Panc1 (cell line): ENCODE measurements around the gene INPP5A. TPM values are rescaled to one million over a fixed set of nuclear protein-coding genes. Genes with fewer than 3 reads are reported as not detected.

Source experiments
- ATAC-seq: fragments of 200-7000 bp; cut with Tn5 transposase; 2 replicates; pipeline ENCODE4 v1.9.1; 2020; ENCODE audit warnings: mild to moderate bottlenecking, moderate library complexity
- BruUV-seq: library from RNA; stranded (reverse); fragments of 400-500 nt; replicated peaks from 2 replicates; lab custom pipeline; 2021; lab: Mats Ljungman, UMichigan
- CTCF ChIA-PET: fragments of 300-600 bp; sonication (Branson Sonifier 250); formaldehyde crosslinking; loops from one replicate; lab custom pipeline; 2022; ENCODE audit warnings: antibody characterized with exemption; lab: Charles Lee
- POLR2A ChIA-PET: fragments of 300-600 bp; sonication (Branson Sonifier 250); formaldehyde crosslinking; loops from one replicate; lab custom pipeline; 2022; ENCODE audit warnings: antibody characterized with exemption; lab: Charles Lee
- DNase-seq: peaks from one replicate; pipeline ENCODE4 v3.0.0-alpha.2; 2010; ENCODE audit warnings: low read depth, low spot score
- H3K27ac ChIP-seq: 2 replicates; pipeline ENCODE4 v1.5.1; 2011; ENCODE audit warnings: mild to moderate bottlenecking, low read length, inconsistent platforms
- H3K27me3 ChIP-seq: fragments of 200-500 bp; sonication (Bioruptor generic); 2 replicates; pipeline ENCODE4 v1.6.0; 2014; ENCODE audit warnings: low read length, inconsistent platforms; ENCODE audit not compliant: control insufficient read depth, insufficient read depth
- H3K36me3 ChIP-seq: fragments of 200-500 bp; sonication (Bioruptor generic); 2 replicates; pipeline ENCODE4 v1.5.1; 2014; ENCODE audit warnings: inconsistent platforms, mild to moderate bottlenecking, low read length, moderate library complexity; ENCODE audit not compliant: control insufficient read depth, insufficient read depth
- H3K4me1 ChIP-seq: 2 replicates; pipeline ENCODE4 v1.5.1; 2011; ENCODE audit warnings: inconsistent platforms, mild to moderate bottlenecking, low read length, moderate library complexity; ENCODE audit not compliant: control insufficient read depth, insufficient read depth
- H3K4me3 ChIP-seq, 2 experiments: 2 replicates each; pipeline ENCODE4 v1.5.1; 2011 to 2012; ENCODE audit warnings: low read depth in 2 of 2, low read length in 2 of 2, mild to moderate bottlenecking in 2 of 2, inconsistent platforms in 1 of 2, moderate library complexity in 1 of 2
- H3K9me3 ChIP-seq: fragments of 200-500 bp; sonication (Bioruptor generic); 2 replicates; pipeline ENCODE4 v1.5.1; 2014; ENCODE audit warnings: low read depth, mild to moderate bottlenecking, inconsistent platforms, low read length, moderate library complexity; ENCODE audit not compliant: control insufficient read depth, insufficient read depth
- CTCF ChIP-seq: fragments of 450-650 bp; IDR thresholded peaks from 2 replicates; pipeline ENCODE4 v1.5.1; 2017; ENCODE audit warnings: mild to moderate bottlenecking
- POLR2AphosphoS5 ChIP-seq: IDR thresholded peaks from 2 replicates; pipeline ENCODE4 v1.6.1; 2012; ENCODE audit warnings: mild to moderate bottlenecking, low read depth, low read length, moderate library complexity
- REST ChIP-seq, 2 experiments: IDR thresholded peaks; 2 replicates each; pipeline ENCODE4 v1.6.1; 2011 to 2012; ENCODE audit warnings: low read depth in 2 of 2, control low read depth in 1 of 2, low read length in 1 of 2, mild to moderate bottlenecking in 1 of 2, moderate library complexity in 1 of 2; ENCODE audit not compliant: insufficient read depth in 1 of 2
- SIN3A ChIP-seq: IDR thresholded peaks from 2 replicates; pipeline ENCODE4 v1.6.1; 2012; ENCODE audit warnings: low read depth, mild to moderate bottlenecking, low read length, moderate library complexity, borderline replicate concordance; ENCODE audit not compliant: insufficient read depth
- TCF7L2 ChIP-seq: IDR thresholded peaks from 2 replicates; pipeline ENCODE4 v1.6.1; 2011; ENCODE audit warnings: mild to moderate bottlenecking, low read depth, low read length, inconsistent platforms
- in situ Hi-C: cut with HindIII; loops from 2 replicates; pipeline ENCODE4 v1.10.0; 2016; ENCODE audit warnings: low sequenced_read_pairs, low pct_unique_long_range_greater_than_20kb
- intact Hi-C: fragments of 100-400 bp; cut with micrococcal nuclease; formaldehyde crosslinking; loops from one replicate; pipeline ENCODE4 v1.10.0; 2022; ENCODE audit not compliant: unreplicated experiment
- total RNA-seq: library from RNA; stranded (reverse); gene quantifications from one replicate; pipeline ENCODE4 v1.2.1, GENCODE V29; 2021; ENCODE audit not compliant: unreplicated experiment

INPP5A gene
- total RNA-seq, 1 experiment from 2014 or later = 60.0 TPM

GRCh38 chr10:132585732-132586722, 48.4 kb downstream of the INPP5A start:
- ChIA-PET CTCF (no interaction called here), POLR2A (no interaction called here)
- BruUV-seq = no TSS peak
- Histone ChIP-seq H3K4me3 (no peak overlapping the region), H3K4me1 (peaks cover 29% of the 10 kb centered on the region), H3K36me3 (no peaks in the 10 kb centered on the region), H3K27ac (no peak overlapping the region), H3K27me3 (no peaks in the 10 kb centered on the region), H3K9me3 (no peaks in the 10 kb centered on the region)
- intact Hi-C loops = no loop called here
- no peak for DNase-seq
- no peak for TF ChIP-seq CTCF
- no peak for TF ChIP-seq TCF7L2
- no peak for TF ChIP-seq POLR2AphosphoS5
- TF ChIP-seq REST (IDR thresholded peaks at IDR 0.05; ENCODE audit: insufficient read depth in 1 of 2, low read depth in 2 of 2, low read length in 1 of 2) = no peak
- no peak for TF ChIP-seq SIN3A
- ATAC-seq = no peak
- in situ Hi-C loops = no loop called here

DNA sequence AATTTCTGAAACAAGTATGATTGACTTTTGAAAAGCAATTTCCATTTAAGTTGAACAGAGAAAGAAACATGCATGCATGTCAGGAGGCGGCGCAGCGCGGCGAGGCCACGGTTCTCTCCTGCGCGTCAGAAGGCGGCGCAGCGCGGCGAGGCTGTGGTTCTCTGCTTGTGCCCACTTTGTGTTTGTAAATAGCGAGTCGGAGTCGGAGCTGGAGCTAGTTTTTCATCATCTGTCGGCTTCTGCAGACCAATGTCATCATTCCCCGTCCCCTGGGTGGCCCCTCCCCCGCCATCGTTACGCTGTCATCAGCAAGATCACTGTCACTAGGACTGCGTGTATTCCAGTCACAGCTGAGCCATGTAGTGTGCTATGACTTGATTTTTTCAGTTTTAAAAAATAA, 49.2 kb downstream of the INPP5A start:
- Histone ChIP-seq H3K4me3 (no peak overlapping the region), H3K9me3 (no peaks in the 10 kb centered on the region), H3K36me3 (no peaks in the 10 kb centered on the region), H3K27me3 (no peaks in the 10 kb centered on the region), H3K27ac (no peak overlapping the region), H3K4me1 (peaks cover 36% of the 10 kb centered on the region)
- intact Hi-C loops = no loop called here
- CTCF ChIA-PET = no interaction called here
- BruUV-seq = no TSS peak
- TF ChIP-seq POLR2AphosphoS5 = no peak
- no peak for TF ChIP-seq TCF7L2
- no peak for TF ChIP-seq REST (IDR thresholded peaks at IDR 0.05; ENCODE audit: insufficient read depth in 1 of 2, low read depth in 2 of 2, low read length in 1 of 2)
- TF ChIP-seq CTCF = no peak
- TF ChIP-seq SIN3A = no peak
- DNase-seq (no peak), ATAC-seq (no peak)
- in situ Hi-C loops = no loop called here
- POLR2A ChIA-PET = no interaction called here
